Keratinocyte (primary cell): ENCODE results near the gene NCOA4. TPM values are rescaled to one million over a fixed set of nuclear protein-coding genes. Genes with fewer than 3 reads are reported as not detected.

ENCODE experiments used
- DNase-seq: peaks from one replicate; pipeline ENCODE4 v3.0.0-alpha.2; 2011; ENCODE audit warnings: low read depth, missing footprints, low spot score
- FAIRE-seq: peaks from 2 replicates; lab custom pipeline; 2011; peaks lifted over from hg19 to GRCh38; lab: Jason Lieb, UNC
- H2AFZ ChIP-seq: 2 replicates; pipeline ENCODE4 v1.6.0; 2012; ENCODE audit warnings: low read length, control low read depth, inconsistent platforms; ENCODE audit not compliant: control insufficient read depth
- H3K27ac ChIP-seq: 2 replicates; pipeline ENCODE4 v1.5.1; 2011; ENCODE audit warnings: low read length; ENCODE audit not compliant: control insufficient read depth, insufficient read depth
- H3K27me3 ChIP-seq: 3 replicates; pipeline ENCODE4 v1.6.0; 2011; ENCODE audit warnings: low read length; ENCODE audit not compliant: control insufficient read depth, insufficient read depth; ENCODE audit errors: extremely low read depth
- H3K36me3 ChIP-seq, 2 experiments: 2 replicates in 1 of 2; 3 replicates in 1 of 2; pipeline ENCODE4 v1.5.1; 2011; ENCODE audit warnings: low read length in 2 of 2, mild to moderate bottlenecking in 1 of 2; ENCODE audit not compliant: control insufficient read depth in 2 of 2, insufficient read depth in 2 of 2; ENCODE audit errors: extremely low read depth in 1 of 2
- H3K4me1 ChIP-seq: 3 replicates; pipeline ENCODE4 v1.5.1; 2011; ENCODE audit warnings: low read length; ENCODE audit not compliant: control insufficient read depth, insufficient read depth; ENCODE audit errors: extremely low read depth
- H3K4me2 ChIP-seq: 3 replicates; pipeline ENCODE4 v1.6.0; 2011; ENCODE audit warnings: low read depth, low read length; ENCODE audit not compliant: control insufficient read depth, insufficient read depth; ENCODE audit errors: extremely low read depth
- H3K4me3 ChIP-seq, 3 experiments: fragments of 200-600 bp in 1 of 3; sonication (generic) in 1 of 3; 2 replicates in 2 of 3; 3 replicates in 1 of 3; pipeline ENCODE4 v1.5.1; 2011 to 2016; ENCODE audit warnings: low read length in 3 of 3, mild to moderate bottlenecking in 3 of 3, control low read depth in 2 of 3, inconsistent platforms in 1 of 3, low read depth in 1 of 3, mixed read lengths in 1 of 3, mixed run types in 1 of 3, moderate library complexity in 1 of 3; ENCODE audit not compliant: control insufficient read depth in 2 of 3, insufficient read depth in 2 of 3; ENCODE audit errors: extremely low read depth in 1 of 3
- H3K79me2 ChIP-seq: 2 replicates; pipeline ENCODE4 v1.6.0; 2012; ENCODE audit warnings: low read length; ENCODE audit not compliant: control insufficient read depth, insufficient read depth
- H3K9ac ChIP-seq: 3 replicates; pipeline ENCODE4 v1.6.0; 2011; ENCODE audit warnings: low read length; ENCODE audit not compliant: control insufficient read depth, insufficient read depth; ENCODE audit errors: extremely low read depth
- H3K9me1 ChIP-seq: 3 replicates; pipeline ENCODE4 v1.6.0; 2011; ENCODE audit warnings: low read length; ENCODE audit not compliant: control insufficient read depth, insufficient read depth; ENCODE audit errors: extremely low read depth
- H3K9me3 ChIP-seq: 2 replicates; pipeline ENCODE4 v1.5.1; 2012; ENCODE audit warnings: low read depth, low read length; ENCODE audit not compliant: control insufficient read depth
- H4K20me1 ChIP-seq: 3 replicates; pipeline ENCODE4 v1.6.0; 2011; ENCODE audit warnings: low read length; ENCODE audit not compliant: control insufficient read depth, insufficient read depth; ENCODE audit errors: extremely low read depth
- CTCF ChIP-seq, 3 experiments: IDR thresholded peaks in 1 of 3; conservative IDR thresholded peaks in 1 of 3; optimal IDR thresholded peaks in 1 of 3; 2 replicates in 2 of 3; 3 replicates in 1 of 3; pipeline versions ENCODE3 to v1.5.1; 2011; ENCODE audit warnings: low read length in 3 of 3, mild to moderate bottlenecking in 3 of 3, moderate library complexity in 2 of 3, control low read depth in 1 of 3, inconsistent platforms in 1 of 3; ENCODE audit not compliant: insufficient read depth in 2 of 3; ENCODE audit errors: extremely low read depth in 1 of 3
- EZH2 ChIP-seq: IDR thresholded peaks from one replicate; pipeline ENCODE4 v1.6.1; 2012; ENCODE audit warnings: inconsistent platforms, mild to moderate bottlenecking, low read length, moderate library complexity
- dilution Hi-C: fragments of 300-500 bp; cut with MboI; formaldehyde crosslinking; loops from one replicate; pipeline ENCODE4 v1.7.0; 2020; ENCODE audit warnings: low sequenced_read_pairs; ENCODE audit not compliant: extremely low pct_ligation_motif_present
- polyA plus RNA-seq, 5 experiments: library from polyadenylated mRNA; depleted of rRNA in 3 of 5; stranded (reverse) in 3 of 5; stranded (forward) in 1 of 5; unstranded in 1 of 5; fragments of >200 nt; gene quantifications; 1 replicate in 1 of 5; 2 replicates in 3 of 5; 3 replicates in 1 of 5; pipeline versions ENCODE4 v1.2.1 to v1.2.3, GENCODE V29; 2011 to 2012; ENCODE audit warnings: missing spikeins in 2 of 5, low read depth in 1 of 5, low replicate concordance in 1 of 5

Gene NCOA4
- polyA plus RNA-seq, 1 donor (not counting 4 experiments of a cell fraction or from before 2014, with no cell fraction given): 179 TPM

- TF ChIP-seq CTCF (optimal IDR thresholded peaks at IDR 0.05 in 1 of 3, IDR thresholded peaks at IDR 0.05 in 1 of 3, conservative IDR thresholded peaks at IDR 0.05 in 1 of 3; ENCODE audit: extremely low read depth in 1 of 3, insufficient read depth in 2 of 3, low read length in 3 of 3) (no peak), EZH2 (no peak)
- Histone ChIP-seq H3K9ac (no peak overlapping the region), H3K79me2 (no peaks in the 10 kb centered on the region), H3K4me3 (no peak overlapping the region), H3K27ac (no peak overlapping the region), H2AFZ (no peak overlapping the region), H3K4me2 (no peak overlapping the region), H3K9me3 (no peaks in the 10 kb centered on the region), H3K27me3 (no peaks in the 10 kb centered on the region), H3K9me1 (no peaks in the 10 kb centered on the region), H4K20me1 (no peaks in the 10 kb centered on the region), H3K4me1 (peaks cover 4% of the 10 kb centered on the region), H3K36me3 (no peaks in the 10 kb centered on the region)
- dilution Hi-C loops: no loop called here
- no peak for FAIRE-seq
- DNase-seq: no peak
Observed at GRCh38 chr10:46037107-46037825, 6.8 kb upstream of the NCOA4 start.

- H3K4me1 ChIP-seq: peaks cover 3% of the 10 kb centered on the region
- dilution Hi-C loops: no loop called here
- no peak overlapping the region for H3K9ac ChIP-seq
- no peaks in the 10 kb centered on the region for H3K27me3 ChIP-seq
- no peaks in the 10 kb centered on the region for H4K20me1 ChIP-seq
- no peaks in the 10 kb centered on the region for H3K79me2 ChIP-seq
- DNase-seq (no peak), FAIRE-seq (no peak)
- no peak overlapping the region for H3K4me3 ChIP-seq
- H3K4me2 ChIP-seq: no peak overlapping the region
- H3K36me3 ChIP-seq: no peaks in the 10 kb centered on the region
- H3K27ac ChIP-seq: no peak overlapping the region
- H2AFZ ChIP-seq: no peak overlapping the region
- TF ChIP-seq CTCF (optimal IDR thresholded peaks at IDR 0.05 in 1 of 3, IDR thresholded peaks at IDR 0.05 in 1 of 3, conservative IDR thresholded peaks at IDR 0.05 in 1 of 3; ENCODE audit: extremely low read depth in 1 of 3, insufficient read depth in 2 of 3, low read length in 3 of 3) (no peak), EZH2 (no peak)
- H3K9me3 ChIP-seq: no peaks in the 10 kb centered on the region
- no peaks in the 10 kb centered on the region for H3K9me1 ChIP-seq
Observed at GRCh38 chr10:46035923-46036849, 5.8 kb upstream of the NCOA4 start.
